Liver (tissue), 9 donors: ENCODE results near the gene RBM33. TPM values are rescaled to one million over a fixed set of nuclear protein-coding genes. Genes with fewer than 3 reads are reported as not detected.

Source experiments
- DNase-seq: peaks from one replicate; pipeline ENCODE4 v3.0.0-alpha.2; 2017; ENCODE audit warnings: low spot score
- H3K27ac ChIP-seq, 2 donors: one replicate each; pipeline ENCODE4 v1.7.0; 2013; ENCODE audit warnings: inconsistent platforms in 2 of 2, low read length in 2 of 2, control low read depth in 1 of 2, low read depth in 1 of 2, mild to moderate bottlenecking in 1 of 2
- H3K27me3 ChIP-seq, 4 donors: one replicate each; pipeline versions ENCODE4 v1.6.1 to v1.7.0; 2013; ENCODE audit warnings: low read length in 3 of 4, inconsistent platforms in 1 of 4, mild to moderate bottlenecking in 1 of 4, moderate library complexity in 1 of 4; ENCODE audit not compliant: control insufficient read depth in 4 of 4, insufficient read depth in 4 of 4
- H3K36me3 ChIP-seq, 4 donors: one replicate each; pipeline versions ENCODE4 v1.6.1 to v1.7.0; 2013; ENCODE audit warnings: low read length in 3 of 4, mild to moderate bottlenecking in 3 of 4, low read depth in 1 of 4, moderate library complexity in 1 of 4; ENCODE audit not compliant: control insufficient read depth in 4 of 4, insufficient read depth in 3 of 4
- H3K4me1 ChIP-seq, 4 donors: one replicate each; pipeline versions ENCODE4 v1.6.1 to v1.7.0; 2013; ENCODE audit warnings: low read length in 3 of 4, mild to moderate bottlenecking in 3 of 4, moderate library complexity in 1 of 4; ENCODE audit not compliant: control insufficient read depth in 4 of 4, insufficient read depth in 4 of 4
- H3K4me3 ChIP-seq, 3 donors: one replicate each; pipeline versions ENCODE4 v1.6.1 to v1.7.0; 2013; ENCODE audit warnings: low read length in 3 of 3, control low read depth in 1 of 3, low read depth in 1 of 3, mild to moderate bottlenecking in 1 of 3
- H3K9ac ChIP-seq, 2 donors: one replicate each; pipeline ENCODE4 v1.7.0; 2013; ENCODE audit warnings: low read length in 2 of 2, mild to moderate bottlenecking in 2 of 2, moderate library complexity in 2 of 2, control low read depth in 1 of 2, low read depth in 1 of 2
- H3K9me3 ChIP-seq, 4 donors: one replicate each; pipeline versions ENCODE4 v1.6.1 to v1.7.0; 2013; ENCODE audit warnings: low read length in 3 of 4; ENCODE audit not compliant: control insufficient read depth in 4 of 4
- EGR1 ChIP-seq, 2 donors: IDR thresholded peaks; 2 replicates each; pipeline ENCODE4 v1.6.1; 2016 to 2018; ENCODE audit warnings: antibody characterized with exemption in 2 of 2, low read depth in 2 of 2
- GABPA ChIP-seq, 2 donors: IDR thresholded peaks in 1 of 2; conservative IDR thresholded peaks in 1 of 2; 2 replicates each; pipeline ENCODE4 v1.6.1; 2016; ENCODE audit warnings: antibody characterized with exemption in 2 of 2, mild to moderate bottlenecking in 1 of 2, moderate library complexity in 1 of 2
- HNF4A ChIP-seq, 2 donors: conservative IDR thresholded peaks; 2 replicates each; pipeline ENCODE4 v1.6.1; 2016; ENCODE audit warnings: antibody characterized with exemption in 2 of 2, mild to moderate bottlenecking in 2 of 2
- JUND ChIP-seq, 2 donors: IDR thresholded peaks; 2 replicates each; pipeline ENCODE4 v1.6.1; 2016; ENCODE audit warnings: antibody characterized with exemption in 2 of 2
- RAD21 ChIP-seq, 2 donors: IDR thresholded peaks; 2 replicates each; pipeline ENCODE4 v1.6.1; 2016; ENCODE audit warnings: antibody characterized with exemption in 2 of 2, mild to moderate bottlenecking in 2 of 2
- TAF1 ChIP-seq: conservative IDR thresholded peaks from 2 replicates; pipeline ENCODE4 v1.6.1; 2016; ENCODE audit warnings: antibody characterized with exemption, mild to moderate bottlenecking
- YY1 ChIP-seq: IDR thresholded peaks from 2 replicates; pipeline ENCODE4 v1.6.1; 2016; ENCODE audit warnings: antibody characterized with exemption, mild to moderate bottlenecking
- WGBS: extraction: QIAGEN DNeasy Blood & Tissue Kit; methylation state at CpG from one replicate; pipeline ENCODE4 v1.1.7; 2013; 5-methylcytosine and 5-hydroxymethylcytosine counted together
- polyA plus RNA-seq, 2 donors: library from polyadenylated mRNA; stranded (reverse) in 1 of 2; unstranded in 1 of 2; fragments of 200-250 nt in 1 of 2; fragments of >200 nt in 1 of 2; fragmentation: Nextera tagmentation in 1 of 2; extraction: Ambion mirVana in 1 of 2; gene quantifications; one replicate each; pipeline versions ENCODE4 v1.2.1 to v1.2.3, GENCODE V29; 2013 to 2015
- total RNA-seq, 2 donors: library from RNA; depleted of rRNA; stranded (reverse); fragments of >200 nt; gene quantifications; one replicate each; pipeline ENCODE4 v1.2.3, GENCODE V29; 2014
- TF ChIP-seq, protein P1 (sequence below): fragments of 150-350 bp; IDR thresholded peaks from 2 replicates; pipeline ENCODE4 v1.5.1; 2017; ENCODE audit warnings: improper control_type of control experiment, low read depth, low read length; ENCODE audit not compliant: missing input control
- TF ChIP-seq, protein P2 (sequence below): IDR thresholded peaks from 2 replicates; pipeline ENCODE4 v1.6.1; 2016; ENCODE audit warnings: antibody characterized with exemption, mild to moderate bottlenecking
- TF ChIP-seq, protein P3 (sequence below): IDR thresholded peaks from 2 replicates; pipeline ENCODE4 v1.6.1; 2016; ENCODE audit warnings: antibody characterized with exemption
- TF ChIP-seq, protein P4 (sequence below): IDR thresholded peaks from 2 replicates; pipeline ENCODE4 v1.6.1; 2016; ENCODE audit warnings: antibody characterized with exemption
- donor health status: healthy.
- donor health status: healthy.
- donor health status: healthy.
- donor health status: healthy.
- donor health status: healthy.

RBM33 gene
- total and polyA plus RNA-seq, 4 donors = 7.8 to 48.9 (median 28.2) TPM

DNA sequence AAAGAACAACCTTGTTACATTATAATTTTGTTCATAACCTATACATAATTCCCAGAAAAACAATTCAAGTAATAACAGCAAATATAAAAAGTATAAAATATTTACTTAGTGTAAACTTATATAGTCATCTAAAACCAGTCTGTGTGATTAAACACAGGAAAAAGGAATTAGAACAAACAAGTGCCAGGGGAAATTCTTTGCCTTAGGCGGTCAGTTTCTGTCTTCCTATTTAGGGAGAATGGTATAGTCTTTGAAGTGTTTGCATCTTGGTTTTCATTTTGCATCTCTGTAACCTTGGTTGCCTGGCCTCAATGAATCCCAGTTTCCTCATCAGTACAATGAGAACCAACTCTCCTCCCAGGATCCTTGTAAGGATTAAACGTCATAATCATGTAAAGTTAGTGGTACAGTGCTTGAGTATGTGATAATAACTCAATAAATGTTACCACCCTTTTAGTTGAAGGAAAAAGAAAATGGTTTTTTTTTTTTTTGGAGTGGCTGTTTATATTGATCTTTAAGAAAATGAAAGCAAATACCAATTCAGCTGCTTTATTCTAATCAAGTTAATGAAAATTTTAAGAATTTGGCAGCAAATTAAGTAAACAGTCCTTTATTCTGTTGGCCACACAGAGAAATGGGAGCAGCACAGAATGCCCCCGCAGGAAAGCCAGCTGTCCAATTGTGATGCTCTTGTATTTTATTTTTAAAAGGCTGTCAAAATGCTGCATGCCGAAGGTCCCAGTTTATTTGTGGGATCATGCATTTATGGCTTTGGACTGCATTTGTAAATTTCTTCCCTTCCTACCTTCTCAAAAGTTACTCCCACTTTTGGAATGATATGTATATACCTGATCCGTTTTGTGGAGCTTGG is 106.0 kb downstream of the RBM33 start:
- no peak overlapping the region for H3K4me3 ChIP-seq
- peaks cover 1 to 19% (median 9%) of the 10 kb centered on the region in 4 donors for H3K4me1 ChIP-seq
- TF ChIP-seq RAD21 (IDR thresholded peaks at IDR 0.05) = no peak
- TF ChIP-seq, protein P1, sequence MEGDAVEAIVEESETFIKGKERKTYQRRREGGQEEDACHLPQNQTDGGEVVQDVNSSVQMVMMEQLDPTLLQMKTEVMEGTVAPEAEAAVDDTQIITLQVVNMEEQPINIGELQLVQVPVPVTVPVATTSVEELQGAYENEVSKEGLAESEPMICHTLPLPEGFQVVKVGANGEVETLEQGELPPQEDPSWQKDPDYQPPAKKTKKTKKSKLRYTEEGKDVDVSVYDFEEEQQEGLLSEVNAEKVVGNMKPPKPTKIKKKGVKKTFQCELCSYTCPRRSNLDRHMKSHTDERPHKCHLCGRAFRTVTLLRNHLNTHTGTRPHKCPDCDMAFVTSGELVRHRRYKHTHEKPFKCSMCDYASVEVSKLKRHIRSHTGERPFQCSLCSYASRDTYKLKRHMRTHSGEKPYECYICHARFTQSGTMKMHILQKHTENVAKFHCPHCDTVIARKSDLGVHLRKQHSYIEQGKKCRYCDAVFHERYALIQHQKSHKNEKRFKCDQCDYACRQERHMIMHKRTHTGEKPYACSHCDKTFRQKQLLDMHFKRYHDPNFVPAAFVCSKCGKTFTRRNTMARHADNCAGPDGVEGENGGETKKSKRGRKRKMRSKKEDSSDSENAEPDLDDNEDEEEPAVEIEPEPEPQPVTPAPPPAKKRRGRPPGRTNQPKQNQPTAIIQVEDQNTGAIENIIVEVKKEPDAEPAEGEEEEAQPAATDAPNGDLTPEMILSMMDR = no peak
- TF ChIP-seq HNF4A (conservative IDR thresholded peaks at IDR 0.05) = no peak
- TF ChIP-seq, protein P2, sequence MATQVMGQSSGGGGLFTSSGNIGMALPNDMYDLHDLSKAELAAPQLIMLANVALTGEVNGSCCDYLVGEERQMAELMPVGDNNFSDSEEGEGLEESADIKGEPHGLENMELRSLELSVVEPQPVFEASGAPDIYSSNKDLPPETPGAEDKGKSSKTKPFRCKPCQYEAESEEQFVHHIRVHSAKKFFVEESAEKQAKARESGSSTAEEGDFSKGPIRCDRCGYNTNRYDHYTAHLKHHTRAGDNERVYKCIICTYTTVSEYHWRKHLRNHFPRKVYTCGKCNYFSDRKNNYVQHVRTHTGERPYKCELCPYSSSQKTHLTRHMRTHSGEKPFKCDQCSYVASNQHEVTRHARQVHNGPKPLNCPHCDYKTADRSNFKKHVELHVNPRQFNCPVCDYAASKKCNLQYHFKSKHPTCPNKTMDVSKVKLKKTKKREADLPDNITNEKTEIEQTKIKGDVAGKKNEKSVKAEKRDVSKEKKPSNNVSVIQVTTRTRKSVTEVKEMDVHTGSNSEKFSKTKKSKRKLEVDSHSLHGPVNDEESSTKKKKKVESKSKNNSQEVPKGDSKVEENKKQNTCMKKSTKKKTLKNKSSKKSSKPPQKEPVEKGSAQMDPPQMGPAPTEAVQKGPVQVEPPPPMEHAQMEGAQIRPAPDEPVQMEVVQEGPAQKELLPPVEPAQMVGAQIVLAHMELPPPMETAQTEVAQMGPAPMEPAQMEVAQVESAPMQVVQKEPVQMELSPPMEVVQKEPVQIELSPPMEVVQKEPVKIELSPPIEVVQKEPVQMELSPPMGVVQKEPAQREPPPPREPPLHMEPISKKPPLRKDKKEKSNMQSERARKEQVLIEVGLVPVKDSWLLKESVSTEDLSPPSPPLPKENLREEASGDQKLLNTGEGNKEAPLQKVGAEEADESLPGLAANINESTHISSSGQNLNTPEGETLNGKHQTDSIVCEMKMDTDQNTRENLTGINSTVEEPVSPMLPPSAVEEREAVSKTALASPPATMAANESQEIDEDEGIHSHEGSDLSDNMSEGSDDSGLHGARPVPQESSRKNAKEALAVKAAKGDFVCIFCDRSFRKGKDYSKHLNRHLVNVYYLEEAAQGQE = no peak
- TF ChIP-seq EGR1 (IDR thresholded peaks at IDR 0.05; ENCODE audit: low read depth in 2 of 2) = no peak
- no peak for TF ChIP-seq TAF1
- TF ChIP-seq, protein P3, sequence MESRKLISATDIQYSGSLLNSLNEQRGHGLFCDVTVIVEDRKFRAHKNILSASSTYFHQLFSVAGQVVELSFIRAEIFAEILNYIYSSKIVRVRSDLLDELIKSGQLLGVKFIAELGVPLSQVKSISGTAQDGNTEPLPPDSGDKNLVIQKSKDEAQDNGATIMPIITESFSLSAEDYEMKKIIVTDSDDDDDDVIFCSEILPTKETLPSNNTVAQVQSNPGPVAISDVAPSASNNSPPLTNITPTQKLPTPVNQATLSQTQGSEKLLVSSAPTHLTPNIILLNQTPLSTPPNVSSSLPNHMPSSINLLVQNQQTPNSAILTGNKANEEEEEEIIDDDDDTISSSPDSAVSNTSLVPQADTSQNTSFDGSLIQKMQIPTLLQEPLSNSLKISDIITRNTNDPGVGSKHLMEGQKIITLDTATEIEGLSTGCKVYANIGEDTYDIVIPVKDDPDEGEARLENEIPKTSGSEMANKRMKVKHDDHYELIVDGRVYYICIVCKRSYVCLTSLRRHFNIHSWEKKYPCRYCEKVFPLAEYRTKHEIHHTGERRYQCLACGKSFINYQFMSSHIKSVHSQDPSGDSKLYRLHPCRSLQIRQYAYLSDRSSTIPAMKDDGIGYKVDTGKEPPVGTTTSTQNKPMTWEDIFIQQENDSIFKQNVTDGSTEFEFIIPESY = no peak
- no peak for TF ChIP-seq JUND (IDR thresholded peaks at IDR 0.05)
- no peak for TF ChIP-seq YY1
- no peak for DNase-seq
- H3K36me3 ChIP-seq = peaks cover 6 to 17% (median 12%) of the 10 kb centered on the region in 4 donors
- no peak overlapping the region for H3K9ac ChIP-seq
- no peaks in the 10 kb centered on the region for H3K27me3 ChIP-seq
- 85% methylated on average over 5 of the region's 5 CpGs for WGBS
- H3K9me3 ChIP-seq = no peaks in the 10 kb centered on the region
- no peak overlapping the region for H3K27ac ChIP-seq

DNA sequence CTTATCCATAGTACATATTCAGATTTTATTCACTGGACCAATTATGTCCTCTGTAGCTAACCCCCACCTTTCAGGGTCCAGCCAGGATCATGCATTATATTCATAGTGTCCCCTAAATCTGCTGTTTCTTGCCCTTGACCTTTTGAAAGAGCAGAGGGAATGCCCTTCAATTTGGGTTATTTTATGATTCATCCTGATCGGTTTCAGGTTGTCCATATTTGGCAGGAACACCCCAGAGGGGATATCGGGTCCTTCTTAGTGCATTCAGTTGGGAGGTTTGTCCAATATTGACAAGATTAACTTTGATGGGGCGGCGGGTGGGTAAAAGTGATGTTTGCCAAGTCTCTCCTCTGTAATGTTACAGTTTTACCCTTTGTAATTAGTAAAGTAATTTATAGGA is 106.9 kb downstream of the RBM33 start:
- TF ChIP-seq, protein P4, sequence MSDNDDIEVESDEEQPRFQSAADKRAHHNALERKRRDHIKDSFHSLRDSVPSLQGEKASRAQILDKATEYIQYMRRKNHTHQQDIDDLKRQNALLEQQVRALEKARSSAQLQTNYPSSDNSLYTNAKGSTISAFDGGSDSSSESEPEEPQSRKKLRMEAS = no peak
- TF ChIP-seq EGR1 (IDR thresholded peaks at IDR 0.05; ENCODE audit: low read depth in 2 of 2) (no peak), JUND (IDR thresholded peaks at IDR 0.05) (no peak), HNF4A (conservative IDR thresholded peaks at IDR 0.05) (no peak), GABPA (IDR thresholded peaks at IDR 0.05 in 1 of 2, conservative IDR thresholded peaks at IDR 0.05 in 1 of 2) (no peak)
- TF ChIP-seq, protein P2 = no peak
- TF ChIP-seq, protein P1 = no peak
- H3K27ac ChIP-seq = no peak overlapping the region
- peaks cover 2 to 11% (median 5%) of the 10 kb centered on the region in 4 donors for H3K36me3 ChIP-seq
- 90% methylated on average over 4 of the region's 4 CpGs for WGBS
- H3K9ac ChIP-seq = no peak overlapping the region
- H3K4me1 ChIP-seq = peaks cover 1 to 19% (median 9%) of the 10 kb centered on the region in 4 donors
- H3K9me3 ChIP-seq = no peaks in the 10 kb centered on the region
- no peaks in the 10 kb centered on the region for H3K27me3 ChIP-seq
- no peak overlapping the region for H3K4me3 ChIP-seq
- no peak for DNase-seq
